ENCODE data around the gene SH2D2A. TPM values are rescaled to one million over a fixed set of nuclear protein-coding genes. Genes with fewer than 3 reads are reported as not detected.

Gene SH2D2A
- total RNA-seq, 1 donor from 2014 or later: not detected

DNA sequence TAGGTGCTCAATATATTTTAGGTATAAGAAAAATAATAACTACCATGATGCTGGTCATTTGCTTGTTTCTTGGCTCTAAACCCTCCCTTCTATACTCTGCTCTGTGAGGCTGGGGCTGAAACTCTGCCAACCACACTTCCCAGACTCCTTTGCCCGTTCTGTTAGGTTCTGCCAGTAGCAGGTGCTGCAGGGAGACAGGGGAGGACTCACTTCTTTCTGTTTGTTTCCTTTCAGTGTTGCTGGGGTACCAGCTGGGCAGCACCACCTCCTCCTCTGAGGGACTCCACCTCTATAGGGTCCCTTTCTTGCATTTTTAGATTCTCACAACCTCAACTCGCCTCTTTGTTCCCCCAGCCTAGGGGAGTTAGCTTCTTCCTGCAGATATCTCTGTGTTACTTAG lies 17.0 kb upstream of the SH2D2A start:
- no peak overlapping the region for H3K27ac Mint-ChIP-seq (ENCODE audit: unreplicated experiment)
- H3K9me3 Mint-ChIP-seq (ENCODE audit: low read depth): no peaks in the 10 kb centered on the region
- no peak for DNase-seq (ENCODE audit: low spot score)
- no peaks in the 10 kb centered on the region for H3K4me1 Mint-ChIP-seq (ENCODE audit: low read depth)
- peaks cover 66% of the 10 kb centered on the region for H3K27me3 Mint-ChIP-seq (ENCODE audit: low read depth)
- no peaks in the 10 kb centered on the region for H3K36me3 Mint-ChIP-seq (ENCODE audit: low read depth)
- H3K4me3 Mint-ChIP-seq (ENCODE audit: unreplicated experiment): no peak overlapping the region
- TF ChIP-seq, protein P1, sequence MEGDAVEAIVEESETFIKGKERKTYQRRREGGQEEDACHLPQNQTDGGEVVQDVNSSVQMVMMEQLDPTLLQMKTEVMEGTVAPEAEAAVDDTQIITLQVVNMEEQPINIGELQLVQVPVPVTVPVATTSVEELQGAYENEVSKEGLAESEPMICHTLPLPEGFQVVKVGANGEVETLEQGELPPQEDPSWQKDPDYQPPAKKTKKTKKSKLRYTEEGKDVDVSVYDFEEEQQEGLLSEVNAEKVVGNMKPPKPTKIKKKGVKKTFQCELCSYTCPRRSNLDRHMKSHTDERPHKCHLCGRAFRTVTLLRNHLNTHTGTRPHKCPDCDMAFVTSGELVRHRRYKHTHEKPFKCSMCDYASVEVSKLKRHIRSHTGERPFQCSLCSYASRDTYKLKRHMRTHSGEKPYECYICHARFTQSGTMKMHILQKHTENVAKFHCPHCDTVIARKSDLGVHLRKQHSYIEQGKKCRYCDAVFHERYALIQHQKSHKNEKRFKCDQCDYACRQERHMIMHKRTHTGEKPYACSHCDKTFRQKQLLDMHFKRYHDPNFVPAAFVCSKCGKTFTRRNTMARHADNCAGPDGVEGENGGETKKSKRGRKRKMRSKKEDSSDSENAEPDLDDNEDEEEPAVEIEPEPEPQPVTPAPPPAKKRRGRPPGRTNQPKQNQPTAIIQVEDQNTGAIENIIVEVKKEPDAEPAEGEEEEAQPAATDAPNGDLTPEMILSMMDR (IDR thresholded peaks at IDR 0.05): no peak

DNA sequence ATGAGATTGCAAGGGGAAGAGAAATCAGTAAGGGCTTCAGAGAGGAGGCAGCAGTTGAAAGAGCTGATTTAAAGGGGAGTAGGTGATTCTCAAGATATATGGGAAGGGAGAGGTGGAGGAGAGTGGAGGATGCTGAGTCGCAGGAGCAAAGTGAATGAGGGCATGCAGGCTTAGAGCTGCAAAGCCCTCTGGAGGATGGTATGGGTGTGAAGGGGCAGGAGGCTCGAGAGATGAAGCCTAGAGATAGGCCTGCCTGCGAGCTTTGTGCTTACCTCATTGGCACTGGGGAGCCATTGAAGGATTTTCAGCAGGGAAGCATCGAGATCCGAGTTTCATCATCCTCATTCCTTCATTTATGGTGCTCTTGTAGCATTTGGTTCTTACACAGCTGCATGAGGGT lies 15.8 kb upstream of the SH2D2A start:
- no peak for DNase-seq (ENCODE audit: low spot score)
- Mint-ChIP-seq H3K27me3 (ENCODE audit: low read depth) (peaks cover 61% of the 10 kb centered on the region), H3K9me3 (ENCODE audit: low read depth) (no peaks in the 10 kb centered on the region), H3K4me1 (ENCODE audit: low read depth) (no peaks in the 10 kb centered on the region), H3K36me3 (ENCODE audit: low read depth) (no peaks in the 10 kb centered on the region), H3K27ac (ENCODE audit: unreplicated experiment) (no peak overlapping the region), H3K4me3 (ENCODE audit: unreplicated experiment) (no peak overlapping the region)
- TF ChIP-seq, protein P1 (IDR thresholded peaks at IDR 0.05): no peak

- peak; percentile 87 for DNase-seq (ENCODE audit: low spot score)
- Mint-ChIP-seq H3K27ac (ENCODE audit: unreplicated experiment) (no peak overlapping the region), H3K4me1 (ENCODE audit: low read depth) (peaks cover 7% of the 10 kb centered on the region), H3K9me3 (ENCODE audit: low read depth) (no peaks in the 10 kb centered on the region), H3K27me3 (ENCODE audit: low read depth) (peaks cover 24% of the 10 kb centered on the region), H3K4me3 (ENCODE audit: unreplicated experiment) (no peak overlapping the region), H3K36me3 (ENCODE audit: low read depth) (no peaks in the 10 kb centered on the region)
- TF ChIP-seq, protein P1 (IDR thresholded peaks at IDR 0.05): no peak
Observed at GRCh38 chr1:156828400-156829124, 11.9 kb upstream of the SH2D2A start.

- H3K27me3 Mint-ChIP-seq (ENCODE audit: low read depth): peaks cover 20% of the 10 kb centered on the region
- H3K4me1 Mint-ChIP-seq (ENCODE audit: low read depth): peaks cover 7% of the 10 kb centered on the region
- no peak for DNase-seq (ENCODE audit: low spot score)
- H3K4me3 Mint-ChIP-seq (ENCODE audit: unreplicated experiment): no peak overlapping the region
- TF ChIP-seq, protein P1 (IDR thresholded peaks at IDR 0.05): no peak
- H3K36me3 Mint-ChIP-seq (ENCODE audit: low read depth): no peaks in the 10 kb centered on the region
- no peak overlapping the region for H3K27ac Mint-ChIP-seq (ENCODE audit: unreplicated experiment)
- no peaks in the 10 kb centered on the region for H3K9me3 Mint-ChIP-seq (ENCODE audit: low read depth)
Observed at GRCh38 chr1:156826630-156827029, 10.0 kb upstream of the SH2D2A start.

- H3K27me3 Mint-ChIP-seq (ENCODE audit: low read depth): peaks cover 21% of the 10 kb centered on the region
- TF ChIP-seq, protein P1 (IDR thresholded peaks at IDR 0.05): no peak
- DNase-seq (ENCODE audit: low spot score): no peak
Observed at GRCh38 chr1:156823210-156823790, 6.7 kb upstream of the SH2D2A start.

More at GRCh38 chr1:156823210-156823790, 6.7 kb upstream of the SH2D2A start:
- peaks cover 5% of the 10 kb centered on the region for H3K9me3 Mint-ChIP-seq (ENCODE audit: low read depth)
- no peak overlapping the region for H3K27ac Mint-ChIP-seq (ENCODE audit: unreplicated experiment)
- H3K4me3 Mint-ChIP-seq (ENCODE audit: unreplicated experiment): no peak overlapping the region
- H3K36me3 Mint-ChIP-seq (ENCODE audit: low read depth): no peaks in the 10 kb centered on the region
- H3K4me1 Mint-ChIP-seq (ENCODE audit: low read depth): peaks cover 7% of the 10 kb centered on the region
